CD4-positive, alpha-beta T cell (primary cell): ENCODE results near the gene PRMT7. TPM values are rescaled to one million over a fixed set of nuclear protein-coding genes. Genes with fewer than 3 reads are reported as not detected.
A peak's percentile ranks its signal among the peaks of the same experiment; 100 is the strongest.

Experiments used
- ATAC-seq: fragments of 200-7000 bp; cut with Tn5 transposase; one replicate; pipeline ENCODE4 v1.10.0; 2022; ENCODE audit warnings: mild to moderate bottlenecking; ENCODE audit not compliant: poor library complexity
- CTCF ChIA-PET: fragments of 350-600 bp; sonication (Branson Sonifier 250); formaldehyde crosslinking; loops from one replicate; lab custom pipeline; 2021; ENCODE audit warnings: antibody characterized with exemption, inconsistent platforms; lab: Charles Lee
- POLR2A ChIA-PET: fragments of 350-600 bp; sonication (Branson Sonifier 250); formaldehyde crosslinking; loops from one replicate; lab custom pipeline; 2021; ENCODE audit warnings: antibody characterized with exemption, inconsistent platforms; lab: Charles Lee
- DNase-seq, 14 experiments: peaks; one replicate each; pipeline ENCODE4 v3.0.0-alpha.2; 2013 to 2020; ENCODE audit warnings: mixed read lengths in 2 of 14
- H3K27ac ChIP-seq, 2 donors: one replicate each; pipeline versions ENCODE4 v1.5.1 to v1.7.0; 2013; ENCODE audit warnings: low read length in 2 of 2, low read depth in 1 of 2, mild to moderate bottlenecking in 1 of 2
- H3K27me3 ChIP-seq, 2 experiments: 1 replicate in 1 of 2; 2 replicates in 1 of 2; pipeline versions ENCODE4 v1.6.1 to v1.7.0; 2013; ENCODE audit warnings: low read length in 2 of 2, control low read depth in 1 of 2, mild to moderate bottlenecking in 1 of 2, moderate library complexity in 1 of 2; ENCODE audit not compliant: insufficient read depth in 2 of 2, control insufficient read depth in 1 of 2
- H3K36me3 ChIP-seq: one replicate; pipeline ENCODE4 v1.6.1; 2013; ENCODE audit warnings: low read length, control low read depth; ENCODE audit not compliant: insufficient read depth
- H3K4me1 ChIP-seq: one replicate; pipeline ENCODE4 v1.6.1; 2013; ENCODE audit warnings: low read length, control low read depth; ENCODE audit not compliant: insufficient read depth
- H3K4me3 ChIP-seq: one replicate; pipeline ENCODE4 v1.5.1; 2013; ENCODE audit warnings: mild to moderate bottlenecking, low read length, moderate library complexity
- H3K9me3 ChIP-seq, 2 experiments: 1 replicate in 1 of 2; 2 replicates in 1 of 2; pipeline versions ENCODE4 v1.6.1 to v1.7.0; 2013; ENCODE audit warnings: low read length in 2 of 2, mild to moderate bottlenecking in 2 of 2, control low read depth in 1 of 2, moderate library complexity in 1 of 2; ENCODE audit not compliant: control insufficient read depth in 1 of 2, insufficient read depth in 1 of 2
- H3K27ac Mint-ChIP-seq: one replicate; pipeline ENCODE4 v1.8.0; 2020; ENCODE audit warnings: mixed read lengths
- H3K27me3 Mint-ChIP-seq: one replicate; pipeline ENCODE4 v1.8.0; 2021; ENCODE audit warnings: mixed read lengths
- H3K36me3 Mint-ChIP-seq: one replicate; pipeline ENCODE4 v1.8.0; 2021; ENCODE audit warnings: low read depth, mixed read lengths
- H3K4me1 Mint-ChIP-seq: one replicate; pipeline ENCODE4 v1.8.0; 2021; ENCODE audit warnings: low read depth, mixed read lengths
- H3K4me3 Mint-ChIP-seq: one replicate; pipeline ENCODE4 v1.8.0; 2020; ENCODE audit warnings: mild to moderate bottlenecking, mixed read lengths
- H3K9me3 Mint-ChIP-seq: one replicate; pipeline ENCODE4 v1.8.0; 2020; ENCODE audit warnings: mixed read lengths
- CTCF ChIP-seq: fragments of 200-600 bp; IDR thresholded peaks from one replicate; pipeline ENCODE4 v1.8.0; 2022; ENCODE audit warnings: antibody characterized with exemption, mild to moderate bottlenecking
- intact Hi-C, 2 experiments: fragments of 100-400 bp; cut with DNase I in 1 of 2; cut with micrococcal nuclease in 1 of 2; formaldehyde crosslinking; loops; one replicate each; pipeline versions ENCODE4 v1.15.1 to v1.9.0; 2023 to 2025; cut with DNase I, micrococcal nuclease
- total RNA-seq, 174 experiments: library from RNA in 2 of 174; stranded (reverse) in 2 of 174; gene quantifications; one replicate each; pipeline ENCODE4 v1.2.3 and lab custom pipeline; 2021 to 2026

Gene PRMT7
- total RNA-seq, 2 experiments from 2014 or later = 46.3 to 51.0 TPM

- H3K9me3 Mint-ChIP-seq = no peaks in the 10 kb centered on the region
- ATAC-seq (peak; percentile 14), DNase-seq (no peak)
- intact Hi-C loops = loop anchor here in 1 of 2 experiments (5.0 kb wide), 1 partner anchor 43 kb away; no protein-coding TSS in a partner anchor
- H3K36me3 ChIP-seq = no peaks in the 10 kb centered on the region
- H3K36me3 Mint-ChIP-seq = no peaks in the 10 kb centered on the region
- no peaks in the 10 kb centered on the region for H3K9me3 ChIP-seq
- peaks cover 0 to 4% of the 10 kb centered on the region in 2 experiments for H3K27me3 ChIP-seq
- H3K4me3 ChIP-seq = no peak overlapping the region
- POLR2A ChIA-PET = interaction anchor here (1.1 kb wide), 1 partner anchor 14 kb away, joined by 3 read pairs; no protein-coding TSS in a partner anchor
- no peaks in the 10 kb centered on the region for H3K27me3 Mint-ChIP-seq
- no peak overlapping the region for H3K27ac Mint-ChIP-seq
- peak overlapping the region; percentile 38 for H3K4me3 Mint-ChIP-seq
- CTCF ChIA-PET = interaction anchor here (0.9 kb wide), 1 partner anchor 141 kb away, joined by 3 read pairs; no protein-coding TSS in a partner anchor
- TF ChIP-seq CTCF = no peak
- peaks cover 58% of the 10 kb centered on the region for H3K4me1 Mint-ChIP-seq
- no peak overlapping the region for H3K27ac ChIP-seq
- peaks cover 61% of the 10 kb centered on the region for H3K4me1 ChIP-seq
Observed at GRCh38 chr16:68369168-68369567, 58.3 kb downstream of the PRMT7 start.

- ChIA-PET POLR2A (interaction anchor here (0.9 to 1.3 kb wide), 3 partner anchors 13 to 47 kb away, joined by 3 to 5 read pairs (median 5); no protein-coding TSS in a partner anchor), CTCF (interaction anchor here (0.9 to 1.4 kb wide), 2 partner anchors 108 to 141 kb away, joined by 3 read pairs; no protein-coding TSS in a partner anchor)
- Mint-ChIP-seq H3K9me3 (no peaks in the 10 kb centered on the region), H3K4me1 (peaks cover 50% of the 10 kb centered on the region), H3K27ac (no peak overlapping the region), H3K27me3 (no peaks in the 10 kb centered on the region), H3K4me3 (peak overlapping the region; percentile 69), H3K36me3 (no peaks in the 10 kb centered on the region)
- Histone ChIP-seq H3K27me3 (peaks cover 0 to 4% of the 10 kb centered on the region in 2 experiments), H3K4me3 (peak overlapping the region; percentile 12), H3K9me3 (no peaks in the 10 kb centered on the region), H3K4me1 (peaks cover 53% of the 10 kb centered on the region), H3K36me3 (no peaks in the 10 kb centered on the region), H3K27ac (no peak overlapping the region)
- no peak for TF ChIP-seq CTCF
- peak in 4 of 14 experiments; percentile 35 to 59 (median 43) for DNase-seq
- ATAC-seq = peak; percentile 32
- intact Hi-C loops = loop anchor here in 1 of 2 experiments (5.0 kb wide), 1 partner anchor 42 kb away; no protein-coding TSS in a partner anchor
Observed at GRCh38 chr16:68369697-68370580, 59.1 kb downstream of the PRMT7 start.

- no peaks in the 10 kb centered on the region for H3K36me3 Mint-ChIP-seq
- H3K4me3 ChIP-seq = peak overlapping the region; percentile 12
- DNase-seq (peak in 12 of 14 experiments; percentile 22 to 61 (median 48)), ATAC-seq (peak; percentile 50)
- no peaks in the 10 kb centered on the region for H3K9me3 ChIP-seq
- no peaks in the 10 kb centered on the region for H3K9me3 Mint-ChIP-seq
- no peaks in the 10 kb centered on the region for H3K36me3 ChIP-seq
- peaks cover 0 to 4% of the 10 kb centered on the region in 2 experiments for H3K27me3 ChIP-seq
- peak overlapping the region; percentile 53 for H3K4me3 Mint-ChIP-seq
- ChIA-PET CTCF (interaction anchor here (1.4 kb wide), 1 partner anchor 109 kb away, joined by 3 read pairs; no protein-coding TSS in a partner anchor), POLR2A (interaction anchor here (0.9 to 1.3 kb wide), 3 partner anchors 14 to 46 kb away, joined by 3 to 5 read pairs (median 5); no protein-coding TSS in a partner anchor)
- H3K27ac ChIP-seq = no peak overlapping the region
- H3K27ac Mint-ChIP-seq = no peak overlapping the region
- no peak for TF ChIP-seq CTCF
- H3K27me3 Mint-ChIP-seq = no peaks in the 10 kb centered on the region
- intact Hi-C loops = no loop called here
- peaks cover 44% of the 10 kb centered on the region for H3K4me1 Mint-ChIP-seq
- H3K4me1 ChIP-seq = peaks cover 51% of the 10 kb centered on the region
Observed at GRCh38 chr16:68370581-68371275, 59.9 kb downstream of the PRMT7 start.
